ENCODE results near the gene SYNGR3.

DNA sequence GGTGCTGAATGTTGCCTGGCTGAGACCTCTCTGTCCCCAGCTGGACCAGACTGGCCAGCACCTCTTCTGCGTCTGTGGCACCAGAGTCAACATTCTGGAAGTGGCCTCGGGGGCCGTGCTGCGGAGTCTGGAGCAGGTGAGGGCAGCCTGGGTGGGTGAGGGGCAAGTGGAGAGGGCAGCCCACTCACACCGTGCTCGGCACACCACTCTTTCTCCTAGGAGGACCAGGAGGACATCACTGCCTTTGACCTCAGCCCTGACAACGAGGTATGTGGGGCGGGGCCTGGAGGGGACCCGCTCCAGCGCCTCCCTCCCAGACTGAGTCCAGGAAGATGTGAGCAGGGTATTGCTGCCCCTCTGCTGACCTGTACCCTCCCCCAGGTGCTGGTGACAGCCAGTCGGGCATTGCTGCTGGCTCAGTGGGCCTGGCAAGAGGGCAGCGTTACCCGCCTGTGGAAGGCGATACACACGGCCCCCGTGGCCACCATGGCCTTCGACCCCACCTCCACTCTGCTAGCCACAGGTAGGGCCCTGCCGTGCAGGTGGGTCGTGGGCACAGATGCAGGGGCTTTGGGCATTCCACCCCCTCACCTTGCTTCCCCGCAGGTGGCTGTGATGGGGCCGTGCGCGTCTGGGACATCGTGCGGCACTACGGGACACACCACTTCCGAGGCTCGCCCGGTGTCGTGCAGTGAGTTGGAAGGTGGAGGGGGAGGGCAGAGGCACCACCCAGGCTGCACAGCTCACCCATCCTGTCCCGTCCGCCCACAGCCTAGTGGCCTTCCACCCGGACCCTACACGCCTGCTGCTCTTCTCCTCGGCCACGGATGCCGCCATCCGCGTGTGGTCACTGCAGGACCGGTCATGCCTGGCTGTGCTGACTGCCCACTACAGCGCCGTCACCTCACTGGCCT, 15.4 kb upstream of the SYNGR3 start:
- no peak for TF ChIP-seq POLR2AphosphoS5 (IDR thresholded peaks at IDR 0.05; ENCODE audit: low read depth, low read length)
- TF ChIP-seq, protein P1, sequence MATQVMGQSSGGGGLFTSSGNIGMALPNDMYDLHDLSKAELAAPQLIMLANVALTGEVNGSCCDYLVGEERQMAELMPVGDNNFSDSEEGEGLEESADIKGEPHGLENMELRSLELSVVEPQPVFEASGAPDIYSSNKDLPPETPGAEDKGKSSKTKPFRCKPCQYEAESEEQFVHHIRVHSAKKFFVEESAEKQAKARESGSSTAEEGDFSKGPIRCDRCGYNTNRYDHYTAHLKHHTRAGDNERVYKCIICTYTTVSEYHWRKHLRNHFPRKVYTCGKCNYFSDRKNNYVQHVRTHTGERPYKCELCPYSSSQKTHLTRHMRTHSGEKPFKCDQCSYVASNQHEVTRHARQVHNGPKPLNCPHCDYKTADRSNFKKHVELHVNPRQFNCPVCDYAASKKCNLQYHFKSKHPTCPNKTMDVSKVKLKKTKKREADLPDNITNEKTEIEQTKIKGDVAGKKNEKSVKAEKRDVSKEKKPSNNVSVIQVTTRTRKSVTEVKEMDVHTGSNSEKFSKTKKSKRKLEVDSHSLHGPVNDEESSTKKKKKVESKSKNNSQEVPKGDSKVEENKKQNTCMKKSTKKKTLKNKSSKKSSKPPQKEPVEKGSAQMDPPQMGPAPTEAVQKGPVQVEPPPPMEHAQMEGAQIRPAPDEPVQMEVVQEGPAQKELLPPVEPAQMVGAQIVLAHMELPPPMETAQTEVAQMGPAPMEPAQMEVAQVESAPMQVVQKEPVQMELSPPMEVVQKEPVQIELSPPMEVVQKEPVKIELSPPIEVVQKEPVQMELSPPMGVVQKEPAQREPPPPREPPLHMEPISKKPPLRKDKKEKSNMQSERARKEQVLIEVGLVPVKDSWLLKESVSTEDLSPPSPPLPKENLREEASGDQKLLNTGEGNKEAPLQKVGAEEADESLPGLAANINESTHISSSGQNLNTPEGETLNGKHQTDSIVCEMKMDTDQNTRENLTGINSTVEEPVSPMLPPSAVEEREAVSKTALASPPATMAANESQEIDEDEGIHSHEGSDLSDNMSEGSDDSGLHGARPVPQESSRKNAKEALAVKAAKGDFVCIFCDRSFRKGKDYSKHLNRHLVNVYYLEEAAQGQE (IDR thresholded peaks at IDR 0.05; ENCODE audit: insufficient read depth in 1 of 2, low read depth in 2 of 2, low read length in 2 of 2): no peak
- TF ChIP-seq TAF1 (IDR thresholded peaks at IDR 0.05; ENCODE audit: borderline replicate concordance, insufficient read depth, low read length): no peak
- no peak for TF ChIP-seq FOXP2 (optimal IDR thresholded peaks at IDR 0.05; ENCODE audit: borderline replicate concordance, extremely low read depth, extremely low read length, insufficient read depth)
- no peak for TF ChIP-seq SIN3A (IDR thresholded peaks at IDR 0.05; ENCODE audit: borderline replicate concordance, insufficient read depth, low read length)

Data from PFSK-1 (cell line).